Esophagus squamous epithelium (tissue), 5 donors: ENCODE results near the gene AIG1. TPM values are rescaled to one million over a fixed set of nuclear protein-coding genes. Genes with fewer than 3 reads are reported as not detected.

Experiments used
- DNase-seq: peaks from one replicate; lab custom pipeline; 2025; lab: John Stamatoyannopoulos, UW
- H3K27ac ChIP-seq, 4 donors: fragments of 200-600 bp; sonication (generic); one replicate each; pipeline ENCODE4 v1.5.1; 2016 to 2019; ENCODE audit warnings: mild to moderate bottlenecking in 1 of 4
- H3K27me3 ChIP-seq, 4 donors: fragments of 200-600 bp; sonication (generic); 1 replicate in 3 of 4; 2 replicates in 1 of 4; pipeline versions ENCODE4 v1.5.1 to v1.6.0; 2017 to 2021; ENCODE audit warnings: antibody characterized with exemption in 1 of 4
- H3K36me3 ChIP-seq, 3 donors: fragments of 200-600 bp; sonication (generic); one replicate each; pipeline ENCODE4 v1.5.1; 2016 to 2019
- H3K4me1 ChIP-seq, 3 donors: fragments of 200-600 bp; sonication (generic); one replicate each; pipeline ENCODE4 v1.5.1; 2017 to 2019
- H3K4me3 ChIP-seq, 4 donors: fragments of 200-600 bp; sonication (generic); 1 replicate in 3 of 4; 2 replicates in 1 of 4; pipeline ENCODE4 v1.5.1; 2016 to 2019; ENCODE audit warnings: mild to moderate bottlenecking in 2 of 4, moderate library complexity in 1 of 4
- H3K9me3 ChIP-seq, 3 donors: fragments of 200-600 bp; sonication (generic); one replicate each; pipeline ENCODE4 v1.5.1; 2016 to 2019
- CTCF ChIP-seq, 6 experiments: fragments of 450-650 bp in 4 of 6; fragments of 200-600 bp in 2 of 6; sonication (generic) in 2 of 6; IDR thresholded peaks; one replicate each; pipeline ENCODE4 v1.5.1; 2016 to 2019; ENCODE audit warnings: antibody characterized with exemption in 6 of 6, mild to moderate bottlenecking in 4 of 6, moderate library complexity in 4 of 6
- POLR2A ChIP-seq, 4 donors: fragments of 450-650 bp; IDR thresholded peaks; one replicate each; pipeline ENCODE4 v1.6.1; 2017; ENCODE audit warnings: antibody characterized with exemption in 4 of 4, mild to moderate bottlenecking in 4 of 4, moderate library complexity in 3 of 4
- WGBS, 2 donors: methylation state at CpG; one replicate each; pipeline ENCODE4 v1.1.5; 2018; 5-methylcytosine and 5-hydroxymethylcytosine counted together
- intact Hi-C: fragments of 100-400 bp; cut with DNase I; formaldehyde crosslinking; loops from one replicate; pipeline ENCODE4 v1.15.0; 2022
- total RNA-seq, 4 donors: library from RNA; depleted of rRNA; stranded (reverse); fragments of >200 nt; gene quantifications; one replicate each; pipeline ENCODE4 v1.1.0, GENCODE V29; 2016
- donor health status: DM: yes; HTN: yes; CAD: no.

AIG1 gene
- total RNA-seq, 4 donors from 2014 or later, result 29.1 to 30.5 (median 29.9) TPM

DNA sequence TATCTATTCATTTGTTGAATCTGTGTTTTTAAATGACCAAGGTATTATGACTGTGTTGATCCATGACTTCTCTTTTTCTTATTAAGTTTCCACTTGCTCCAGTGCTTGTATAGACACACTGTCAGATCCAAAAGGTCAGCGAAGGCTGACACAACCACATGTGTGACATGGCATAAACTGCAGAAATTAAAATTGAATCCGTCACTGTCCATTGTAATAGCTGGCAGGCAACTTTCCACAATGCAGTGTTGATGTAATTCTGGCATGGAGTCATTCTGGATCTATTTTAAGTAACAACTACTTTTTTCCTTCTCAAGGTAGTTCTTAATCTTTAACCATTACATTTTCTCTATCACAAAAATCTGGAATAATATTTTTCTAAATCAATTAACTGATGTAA is 145.3 kb downstream of the AIG1 start:
- intact Hi-C loops, result no loop called here
- TF ChIP-seq POLR2A (IDR thresholded peaks at IDR 0.05), result no peak
- no peak for TF ChIP-seq CTCF (IDR thresholded peaks at IDR 0.05)
- Histone ChIP-seq H3K27ac (no peak overlapping the region), H3K36me3 (no peaks in the 10 kb centered on the region), H3K9me3 (peaks cover 0 to 11% (median 0%) of the 10 kb centered on the region in 3 donors), H3K4me1 (peaks cover 0 to 7% (median 0%) of the 10 kb centered on the region in 3 donors), H3K4me3 (no peak overlapping the region), H3K27me3 (no peaks in the 10 kb centered on the region)
- DNase-seq, result no peak
- WGBS, 2 donors, result 20 to 55% methylated on average over 2 of the region's 2 CpGs

DNA sequence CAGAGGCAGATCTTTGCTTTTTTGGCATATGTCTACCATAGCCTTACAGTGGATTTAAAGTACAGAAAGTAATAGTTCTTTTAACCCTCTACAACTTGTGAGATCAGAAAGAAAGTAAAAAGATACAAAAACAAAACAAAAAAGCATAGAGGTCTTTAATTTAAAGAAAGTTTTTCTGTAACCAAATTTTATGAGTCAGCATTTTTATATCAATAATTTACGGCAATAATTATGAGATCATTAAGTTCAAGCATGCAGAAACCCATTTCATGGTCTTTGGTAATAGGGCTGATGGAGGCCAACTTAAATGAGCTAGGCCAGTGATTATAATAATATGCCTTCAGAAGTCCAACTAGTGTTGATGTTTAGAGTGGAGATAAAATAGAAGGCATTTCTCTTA is 145.9 kb downstream of the AIG1 start:
- no peak for DNase-seq
- Histone ChIP-seq H3K36me3 (no peaks in the 10 kb centered on the region), H3K4me1 (peaks cover 0 to 7% (median 0%) of the 10 kb centered on the region in 3 donors), H3K27ac (no peak overlapping the region), H3K9me3 (peaks cover 0 to 11% (median 0%) of the 10 kb centered on the region in 3 donors), H3K4me3 (no peak overlapping the region), H3K27me3 (no peaks in the 10 kb centered on the region)
- TF ChIP-seq CTCF (IDR thresholded peaks at IDR 0.05), result no peak
- TF ChIP-seq POLR2A (IDR thresholded peaks at IDR 0.05), result no peak
- intact Hi-C loops, result no loop called here
- 67 to 69% methylated on average over 1 of the region's 1 CpG for WGBS, 2 donors

DNA sequence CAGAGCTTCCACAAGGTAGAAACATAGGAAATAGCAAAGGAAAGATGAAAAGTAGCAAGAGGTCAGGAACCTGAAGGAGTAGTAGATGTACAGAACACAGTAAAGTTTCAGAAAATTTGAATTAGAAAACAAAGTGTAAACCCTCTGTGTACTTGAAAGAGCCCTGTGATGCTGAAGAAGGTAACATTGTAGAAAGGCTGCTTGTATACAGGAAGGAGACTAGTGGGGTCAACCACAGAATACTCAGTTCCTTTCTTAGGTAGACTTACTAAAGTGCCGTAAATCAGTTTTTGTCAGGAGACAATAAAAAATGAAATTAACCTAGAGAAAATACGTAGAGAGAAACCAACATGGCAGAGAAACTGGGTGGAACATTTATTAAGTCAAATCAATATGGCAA is 149.7 kb downstream of the AIG1 start:
- H3K9me3 ChIP-seq, result no peaks in the 10 kb centered on the region
- H3K4me3 ChIP-seq, result no peak overlapping the region
- intact Hi-C loops, result no loop called here
- H3K36me3 ChIP-seq, result no peaks in the 10 kb centered on the region
- no peaks in the 10 kb centered on the region for H3K27me3 ChIP-seq
- H3K27ac ChIP-seq, result no peak overlapping the region
- TF ChIP-seq CTCF (IDR thresholded peaks at IDR 0.05) (no peak), POLR2A (IDR thresholded peaks at IDR 0.05) (no peak)
- 92 to 93% methylated on average over 2 of the region's 2 CpGs for WGBS, 2 donors
- H3K4me1 ChIP-seq, result peaks cover 0 to 6% (median 0%) of the 10 kb centered on the region in 3 donors
- DNase-seq, result no peak

DNA sequence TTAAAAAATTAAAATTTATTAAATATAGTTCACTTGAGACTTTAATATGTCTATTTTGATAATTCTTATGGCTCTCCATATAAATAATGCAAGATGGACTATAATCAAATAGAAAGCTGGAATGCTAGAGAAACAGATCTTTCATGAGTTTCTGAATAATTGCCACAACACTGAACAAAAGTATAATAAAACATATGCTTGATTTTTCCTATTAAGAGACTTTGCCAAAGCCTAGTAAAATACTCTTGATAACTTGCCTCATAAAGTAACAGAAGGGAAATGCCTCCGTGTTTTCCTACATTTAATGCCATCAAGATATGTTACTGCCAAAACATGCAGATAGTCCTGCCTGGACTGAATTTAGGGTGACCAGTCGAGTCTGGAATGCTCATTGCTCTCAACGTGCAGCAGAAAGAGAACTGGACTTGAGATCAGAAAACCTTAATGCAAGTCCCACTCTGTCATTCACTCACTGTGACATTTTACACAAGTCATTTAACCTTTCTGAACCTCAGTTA is 153.2 kb downstream of the AIG1 start:
- DNase-seq, result no peak
- Histone ChIP-seq H3K36me3 (no peaks in the 10 kb centered on the region), H3K9me3 (no peaks in the 10 kb centered on the region), H3K27ac (no peak overlapping the region), H3K4me3 (no peak overlapping the region), H3K4me1 (no peaks in the 10 kb centered on the region), H3K27me3 (no peaks in the 10 kb centered on the region)
- 76 to 85% methylated on average over 3 of the region's 3 CpGs for WGBS, 2 donors
- intact Hi-C loops, result no loop called here
- TF ChIP-seq POLR2A (IDR thresholded peaks at IDR 0.05) (no peak), CTCF (IDR thresholded peaks at IDR 0.05) (no peak)

DNA sequence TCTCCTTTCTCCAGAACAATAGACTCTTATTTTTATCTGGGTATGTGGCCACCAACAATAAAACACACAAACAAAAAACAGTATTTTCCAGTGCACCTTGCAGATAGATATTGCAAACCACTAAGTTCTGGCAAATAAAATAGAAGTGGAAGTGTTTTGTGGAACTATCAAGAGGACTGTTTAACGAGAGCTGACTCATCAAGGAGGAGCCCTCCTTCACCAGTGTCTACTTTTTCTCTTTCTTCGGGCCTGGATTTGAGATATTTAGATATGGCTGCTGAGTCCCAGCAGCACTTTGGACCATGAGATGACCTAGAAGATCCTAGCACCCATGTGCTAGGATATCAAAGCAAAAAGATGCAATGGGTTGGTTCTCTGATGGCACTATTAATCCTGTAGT is 154.7 kb downstream of the AIG1 start:
- H3K4me3 ChIP-seq, result no peak overlapping the region
- WGBS, 2 donors, result 70 to 78% methylated on average over 2 of the region's 2 CpGs
- H3K36me3 ChIP-seq, result no peaks in the 10 kb centered on the region
- no peak for TF ChIP-seq POLR2A (IDR thresholded peaks at IDR 0.05)
- TF ChIP-seq CTCF (IDR thresholded peaks at IDR 0.05), result no peak
- intact Hi-C loops, result no loop called here
- no peak overlapping the region for H3K27ac ChIP-seq
- H3K9me3 ChIP-seq, result no peaks in the 10 kb centered on the region
- no peaks in the 10 kb centered on the region for H3K27me3 ChIP-seq
- no peaks in the 10 kb centered on the region for H3K4me1 ChIP-seq
- no peak for DNase-seq
